SK-N-SH (cell line): ENCODE results near the gene MRPS6. TPM values are rescaled to one million over a fixed set of nuclear protein-coding genes. Genes with fewer than 3 reads are reported as not detected.

Experiments
- CTCF ChIA-PET: fragments of 300-600, 350-600 bp; formaldehyde crosslinking; extraction: SDS; loops from one replicate; lab custom pipeline; 2021; lab: Yijun Ruan, JAX
- POLR2A ChIA-PET: fragments of 350-600 bp; sonication (Branson Sonifier 250); formaldehyde crosslinking; extraction: SDS; loops from one replicate; lab custom pipeline; 2020; ENCODE audit warnings: antibody characterized with exemption, inconsistent platforms; lab: Yijun Ruan, JAX
- DNase-seq: peaks from one replicate; pipeline ENCODE4 v3.0.0; 2012
- H2AFZ ChIP-seq: fragments of 200-600 bp; sonication (generic); 2 replicates; pipeline ENCODE4 v1.8.1; 2016; ENCODE audit warnings: antibody characterized with exemption, mild to moderate bottlenecking, low read depth
- H3F3A ChIP-seq: fragments of 200-600 bp; sonication (generic); replicated peaks from 2 replicates; pipeline ENCODE3; 2016; ENCODE audit warnings: antibody characterized with exemption, mild to moderate bottlenecking; ENCODE audit not compliant: insufficient read depth
- H3K27ac ChIP-seq, 2 experiments: fragments of 200-500 bp in 1 of 2; fragments of 200-600 bp in 1 of 2; sonication (Bioruptor generic) in 1 of 2; sonication (generic), shearing (Covaris generic) in 1 of 2; 2 replicates each; pipeline versions ENCODE4 v1.5.1 to v1.6.1; 2014 to 2016; ENCODE audit warnings: low read depth in 2 of 2, inconsistent platforms in 1 of 2, low read length in 1 of 2, mild to moderate bottlenecking in 1 of 2, mixed read lengths in 1 of 2
- H3K27me3 ChIP-seq: fragments of 200-600 bp; sonication (generic), shearing (Covaris generic); 2 replicates; pipeline ENCODE4 v1.6.1; 2016; ENCODE audit warnings: mixed run types; ENCODE audit not compliant: insufficient read depth
- H3K36me3 ChIP-seq, 2 experiments: fragments of 200-500 bp in 1 of 2; fragments of 200-600 bp in 1 of 2; sonication (Bioruptor generic) in 1 of 2; sonication (generic) in 1 of 2; replicated peaks in 1 of 2; 2 replicates each; pipeline versions ENCODE3 to v1.5.1; 2014 to 2016; ENCODE audit warnings: low read length in 1 of 2, mild to moderate bottlenecking in 1 of 2; ENCODE audit not compliant: insufficient read depth in 2 of 2, control insufficient read depth in 1 of 2
- H3K4me1 ChIP-seq, 2 experiments: fragments of 200-500 bp in 1 of 2; fragments of 200-600 bp in 1 of 2; sonication (Bioruptor generic) in 1 of 2; sonication (generic), shearing (Covaris generic) in 1 of 2; 2 replicates each; pipeline versions ENCODE4 v1.5.1 to v1.6.1; 2014 to 2016; ENCODE audit warnings: low read depth in 1 of 2, low read length in 1 of 2, mixed run types in 1 of 2; ENCODE audit not compliant: insufficient read depth in 2 of 2, control insufficient read depth in 1 of 2
- H3K4me2 ChIP-seq: fragments of 200-600 bp; sonication (generic), shearing (Covaris generic); 2 replicates; pipeline ENCODE4 v1.6.1; 2017; ENCODE audit warnings: mixed run types
- H3K4me3 ChIP-seq, 2 experiments: fragments of 200-500 bp in 1 of 2; fragments of 200-600 bp in 1 of 2; sonication (Bioruptor generic) in 1 of 2; sonication (generic), shearing (Covaris generic) in 1 of 2; 2 replicates each; pipeline versions ENCODE4 v1.5.1 to v1.8.1; 2014 to 2016; ENCODE audit warnings: low read depth in 2 of 2, inconsistent platforms in 1 of 2, low read length in 1 of 2, mild to moderate bottlenecking in 1 of 2, mixed read lengths in 1 of 2, moderate library complexity in 1 of 2
- H3K79me2 ChIP-seq: fragments of 200-600 bp; sonication (generic); 2 replicates; pipeline ENCODE4 v1.8.1; 2017; ENCODE audit warnings: mild to moderate bottlenecking; ENCODE audit not compliant: insufficient read depth
- H3K9ac ChIP-seq: fragments of 200-600 bp; sonication (generic); 2 replicates; pipeline ENCODE4 v1.6.1; 2017; ENCODE audit warnings: mixed run types
- H3K9me2 ChIP-seq: fragments of 200-600 bp; sonication (generic); 2 replicates; pipeline ENCODE4 v1.6.1; 2017; ENCODE audit warnings: mixed run types
- H3K9me3 ChIP-seq: fragments of 200-600 bp; sonication (generic); 2 replicates; pipeline ENCODE4 v1.6.1; 2017; ENCODE audit warnings: mixed run types, mild to moderate bottlenecking, moderate library complexity
- H4K20me1 ChIP-seq: fragments of 200-600 bp; sonication (generic); 2 replicates; pipeline ENCODE4 v1.6.1; 2017; ENCODE audit warnings: mild to moderate bottlenecking, mixed run types; ENCODE audit not compliant: insufficient read depth
- ELF1 ChIP-seq: IDR thresholded peaks from 2 replicates; pipeline ENCODE4 v1.4.0; 2012
- FOXJ3 ChIP-seq: sonication (generic); formaldehyde crosslinking; IDR thresholded peaks from 2 replicates; pipeline ENCODE4 v1.5.1; 2020; ENCODE audit warnings: mild to moderate bottlenecking, missing genetic modification reagents
- FOXM1 ChIP-seq: IDR thresholded peaks from 2 replicates; pipeline ENCODE4 v1.4.0; 2012; ENCODE audit warnings: low read depth, mild to moderate bottlenecking
- GABPA ChIP-seq: IDR thresholded peaks from 2 replicates; pipeline ENCODE4 v1.4.0; 2012; ENCODE audit warnings: low read depth, mild to moderate bottlenecking
- MAX ChIP-seq: IDR thresholded peaks from 2 replicates; pipeline ENCODE4 v1.4.0; 2012; ENCODE audit warnings: low read depth
- MXI1 ChIP-seq: IDR thresholded peaks from 2 replicates; pipeline ENCODE4 v1.6.1; 2012; ENCODE audit warnings: mild to moderate bottlenecking, low read depth, low read length, improper control_type of control experiment
- NRF1 ChIP-seq: IDR thresholded peaks from 2 replicates; pipeline ENCODE4 v1.6.1; 2012; ENCODE audit warnings: low read depth, mild to moderate bottlenecking, low read length
- POLR2AphosphoS5 ChIP-seq: IDR thresholded peaks from 2 replicates; pipeline ENCODE4 v1.6.1; 2012; ENCODE audit warnings: low read depth, low read length
- RCOR1 ChIP-seq: fragments of 150-350 bp; IDR thresholded peaks from 2 replicates; pipeline ENCODE4 v1.6.1; 2017; ENCODE audit warnings: antibody characterized with exemption, low read length
- REST ChIP-seq: IDR thresholded peaks from 2 replicates; pipeline ENCODE4 v1.6.1; 2012; ENCODE audit warnings: mild to moderate bottlenecking, low read depth, low read length, moderate library complexity
- RFX5 ChIP-seq: IDR thresholded peaks from 2 replicates; pipeline ENCODE4 v1.6.1; 2012; ENCODE audit warnings: mild to moderate bottlenecking, improper control_type of control experiment, low read length
- RXRA ChIP-seq: IDR thresholded peaks from 2 replicates; pipeline ENCODE4 v1.4.0; 2012; ENCODE audit warnings: low read depth, mild to moderate bottlenecking, borderline replicate concordance
- SIN3A ChIP-seq: IDR thresholded peaks from 2 replicates; pipeline ENCODE4 v1.6.1; 2012; ENCODE audit warnings: low read depth, mild to moderate bottlenecking, low read length, moderate library complexity, borderline replicate concordance
- TAF1 ChIP-seq: IDR thresholded peaks from 2 replicates; pipeline ENCODE4 v1.6.1; 2012; ENCODE audit warnings: low read depth, mild to moderate bottlenecking, low read length, moderate library complexity, borderline replicate concordance
- USF2 ChIP-seq: fragments of 150-350 bp; IDR thresholded peaks from 2 replicates; pipeline ENCODE4 v1.6.1; 2017; ENCODE audit warnings: antibody characterized with exemption, low read length, low read depth, borderline replicate concordance
- YY1 ChIP-seq: IDR thresholded peaks from 2 replicates; pipeline ENCODE4 v1.4.0; 2012; ENCODE audit warnings: low read depth, mild to moderate bottlenecking
- WGBS: methylation state at CpG from one replicate; pipeline ENCODE4 v1.1.6; 2017; ENCODE audit warnings: low lambda C conversion rate; 5-methylcytosine and 5-hydroxymethylcytosine counted together
- polyA plus RNA-seq, 3 experiments: library from polyadenylated mRNA; depleted of rRNA; stranded (reverse); fragments of >200 nt; gene quantifications; 2 replicates each; pipeline ENCODE4 v1.2.3, GENCODE V29; 2012
- TF ChIP-seq, protein P1 (sequence below): IDR thresholded peaks from 2 replicates; pipeline ENCODE4 v1.4.0; 2012; ENCODE audit warnings: low read depth, borderline replicate concordance

The MRPS6 gene
- polyA plus RNA-seq, 1 of the 3 experiments (the other 2 are of a cell fraction), result 69.2 TPM

- no peak for TF ChIP-seq RCOR1
These were observed 104.7 kb downstream of the MRPS6 start for GRCh38 chr21:34177919-34178567.

GRCh38 chr21:34179204-34179935 is 106.0 kb downstream of the MRPS6 start:
- no peak for DNase-seq
- H3K27me3 ChIP-seq, result no peaks in the 10 kb centered on the region
- H3K9ac ChIP-seq, result no peak overlapping the region
- H3K9me2 ChIP-seq, result no peaks in the 10 kb centered on the region
- H3K4me2 ChIP-seq, result no peak overlapping the region
- no peaks in the 10 kb centered on the region for H4K20me1 ChIP-seq
- ChIA-PET CTCF (interaction anchor here (0.9 to 1.2 kb wide), 2 partner anchors 22 to 23 kb away, joined by 3 to 4 read pairs; no protein-coding TSS in a partner anchor), POLR2A (no interaction called here)
- H2AFZ ChIP-seq, result no peak overlapping the region
- no peak overlapping the region for H3K27ac ChIP-seq
- WGBS, result 76% methylated on average over 9 of the region's 9 CpGs
- H3K4me3 ChIP-seq, result no peak overlapping the region
- no peaks in the 10 kb centered on the region for H3K36me3 ChIP-seq
- H3K79me2 ChIP-seq, result no peaks in the 10 kb centered on the region
- peaks cover 10% of the 10 kb centered on the region for H3K9me3 ChIP-seq
- H3K4me1 ChIP-seq, result peaks cover 0 to 2% of the 10 kb centered on the region in 2 experiments; a peak in 1 of 4 replicates
- no peaks in the 10 kb centered on the region for H3F3A ChIP-seq
- TF ChIP-seq RCOR1 (no peak), GABPA (no peak), MAX (no peak), ELF1 (no peak), USF2 (no peak), POLR2AphosphoS5 (no peak), MXI1 (no peak), RXRA (no peak), TAF1 (no peak), SIN3A (no peak), YY1 (no peak), FOXM1 (no peak), FOXJ3 (CRISPR knock-in tag) (no peak), NRF1 (no peak), REST (no peak), RFX5 (no peak)
- TF ChIP-seq, protein P1, sequence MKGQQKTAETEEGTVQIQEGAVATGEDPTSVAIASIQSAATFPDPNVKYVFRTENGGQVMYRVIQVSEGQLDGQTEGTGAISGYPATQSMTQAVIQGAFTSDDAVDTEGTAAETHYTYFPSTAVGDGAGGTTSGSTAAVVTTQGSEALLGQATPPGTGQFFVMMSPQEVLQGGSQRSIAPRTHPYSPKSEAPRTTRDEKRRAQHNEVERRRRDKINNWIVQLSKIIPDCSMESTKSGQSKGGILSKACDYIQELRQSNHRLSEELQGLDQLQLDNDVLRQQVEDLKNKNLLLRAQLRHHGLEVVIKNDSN, result no peak

More at GRCh38 chr21:34177919-34178567, 104.7 kb downstream of the MRPS6 start:
- Histone ChIP-seq H3K9ac (no peak overlapping the region), H3K27me3 (no peaks in the 10 kb centered on the region), H3K79me2 (no peaks in the 10 kb centered on the region), H3K4me3 (no peak overlapping the region), H3K36me3 (no peaks in the 10 kb centered on the region), H3K9me3 (peaks cover 11% of the 10 kb centered on the region), H3K27ac (no peak overlapping the region), H3F3A (no peaks in the 10 kb centered on the region), H3K4me1 (peaks cover 0 to 2% of the 10 kb centered on the region in 2 experiments; a peak in 1 of 4 replicates), H4K20me1 (no peaks in the 10 kb centered on the region), H3K9me2 (no peaks in the 10 kb centered on the region), H2AFZ (no peak overlapping the region), H3K4me2 (no peak overlapping the region)
- 45% methylated on average over 7 of the region's 7 CpGs for WGBS
- ChIA-PET CTCF (interaction anchor here (1.1 kb wide), 1 partner anchor 24 kb away, joined by 3 read pairs; no protein-coding TSS in a partner anchor), POLR2A (no interaction called here)
- DNase-seq, result no peak
